ENCODE results near the gene ENG.

Gene ENG

GRCh38 chr9:127897193-127897692 is 42.8 kb upstream of the ENG start:
- Histone ChIP-seq H3K4me3 (peak overlapping the region; percentile 96 to 98), H3K27me3 (no peaks in the 10 kb centered on the region), H3K4me1 (peaks cover 0 to 48% (median 41%) of the 10 kb centered on the region in 4 donors), H3K36me3 (peaks cover 40 to 45% (median 41%) of the 10 kb centered on the region in 3 donors), H3K27ac (peak overlapping the region; percentile 99), H3K9me3 (no peaks in the 10 kb centered on the region)
- no peak for TF ChIP-seq CTCF (IDR thresholded peaks at IDR 0.05)
- intact Hi-C loops (cut with DNase I; ENCODE audit: low total_unique reads): no loop called here
- DNase-seq: peak; percentile 89 to 95

- H3K36me3 ChIP-seq: peaks cover 46 to 47% (median 47%) of the 10 kb centered on the region in 3 donors
- DNase-seq: no peak
- no peak for TF ChIP-seq CTCF (IDR thresholded peaks at IDR 0.05)
- intact Hi-C loops (cut with DNase I; ENCODE audit: low total_unique reads): no loop called here
- H3K27me3 ChIP-seq: no peaks in the 10 kb centered on the region
- peak overlapping the region; percentile 99 for H3K27ac ChIP-seq
- peaks cover 0 to 48% (median 40%) of the 10 kb centered on the region in 4 donors for H3K4me1 ChIP-seq
- H3K4me3 ChIP-seq: peak overlapping the region; percentile 96 to 98
- H3K9me3 ChIP-seq: no peaks in the 10 kb centered on the region
These were observed 42.1 kb upstream of the ENG start for GRCh38 chr9:127896395-127897192.

- Histone ChIP-seq H3K4me3 (no peak overlapping the region), H3K27me3 (no peaks in the 10 kb centered on the region), H3K36me3 (peaks cover 53 to 54% (median 53%) of the 10 kb centered on the region in 3 donors), H3K4me1 (peaks cover 0 to 42% (median 35%) of the 10 kb centered on the region in 4 donors), H3K9me3 (no peaks in the 10 kb centered on the region), H3K27ac (peak overlapping the region; percentile 99)
- intact Hi-C loops (cut with DNase I; ENCODE audit: low total_unique reads): no loop called here
- no peak for DNase-seq
- TF ChIP-seq CTCF (IDR thresholded peaks at IDR 0.05): no peak
These were observed 41.4 kb upstream of the ENG start for GRCh38 chr9:127895811-127896210.

- no peak for TF ChIP-seq CTCF (IDR thresholded peaks at IDR 0.05)
- no peak for DNase-seq
- H3K27ac ChIP-seq: no peak overlapping the region
- no peaks in the 10 kb centered on the region for H3K27me3 ChIP-seq
- H3K36me3 ChIP-seq: peaks cover 74 to 77% (median 76%) of the 10 kb centered on the region in 3 donors
- intact Hi-C loops (cut with DNase I; ENCODE audit: low total_unique reads): no loop called here
- no peaks in the 10 kb centered on the region for H3K9me3 ChIP-seq
- H3K4me3 ChIP-seq: no peak overlapping the region
- H3K4me1 ChIP-seq: peaks cover 0 to 29% (median 26%) of the 10 kb centered on the region in 4 donors
These were observed 38.9 kb upstream of the ENG start for GRCh38 chr9:127893392-127893791.

GRCh38 chr9:127892831-127893230 is 38.4 kb upstream of the ENG start:
- peaks cover 80 to 83% (median 81%) of the 10 kb centered on the region in 3 donors for H3K36me3 ChIP-seq
- TF ChIP-seq CTCF (IDR thresholded peaks at IDR 0.05): no peak
- peaks cover 0 to 25% (median 20%) of the 10 kb centered on the region in 4 donors for H3K4me1 ChIP-seq
- no peak overlapping the region for H3K4me3 ChIP-seq
- no peak overlapping the region for H3K27ac ChIP-seq
- intact Hi-C loops (cut with DNase I; ENCODE audit: low total_unique reads): no loop called here
- no peak for DNase-seq
- H3K9me3 ChIP-seq: no peaks in the 10 kb centered on the region
- H3K27me3 ChIP-seq: no peaks in the 10 kb centered on the region
